HG02943 (cell line): Measurements from ENCODE around the gene LTBP2.
"Not testable (repeated sequence)": the region's sequence is repeated elsewhere in the genome, so short reads cannot be mapped to it uniquely, and the experiment has no call there.

Experiments used
- ATAC-seq: cut with Tn5 transposase; IDR thresholded peaks from one replicate; pipeline ENCODE4 v1.9.1; 2021; ENCODE audit warnings: mild to moderate bottlenecking, low read depth, moderate library complexity; ENCODE audit not compliant: unreplicated experiment

Gene LTBP2

DNA sequence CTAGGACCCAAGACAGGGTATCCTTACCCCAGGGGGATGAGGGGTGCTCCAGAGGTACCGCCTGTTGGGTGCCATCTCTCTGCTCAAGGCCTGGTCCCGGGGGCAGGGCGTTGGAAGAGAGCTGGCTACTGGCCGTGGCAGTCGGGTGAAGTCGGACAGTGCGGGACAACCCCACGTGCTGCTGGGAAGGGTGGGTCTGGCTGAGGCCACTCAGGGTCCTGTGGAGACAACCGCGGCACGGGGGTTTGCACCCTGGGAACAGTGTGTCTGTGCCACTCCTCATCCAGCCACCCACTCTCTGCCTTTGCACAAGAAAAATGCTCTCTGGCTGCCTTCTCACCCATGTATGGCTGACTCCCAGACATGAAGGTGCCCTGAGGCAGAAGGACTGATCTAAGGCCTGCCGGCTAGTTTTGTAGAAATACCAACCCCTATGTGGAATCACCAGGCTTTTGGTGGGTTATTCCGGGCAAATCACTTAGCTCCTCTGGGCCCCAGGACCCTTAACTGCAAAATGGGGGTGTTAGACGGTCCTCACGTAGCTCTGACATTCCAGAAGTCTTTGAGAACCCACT lies 56.5 kb downstream of the LTBP2 start:
- ATAC-seq = no peak

DNA sequence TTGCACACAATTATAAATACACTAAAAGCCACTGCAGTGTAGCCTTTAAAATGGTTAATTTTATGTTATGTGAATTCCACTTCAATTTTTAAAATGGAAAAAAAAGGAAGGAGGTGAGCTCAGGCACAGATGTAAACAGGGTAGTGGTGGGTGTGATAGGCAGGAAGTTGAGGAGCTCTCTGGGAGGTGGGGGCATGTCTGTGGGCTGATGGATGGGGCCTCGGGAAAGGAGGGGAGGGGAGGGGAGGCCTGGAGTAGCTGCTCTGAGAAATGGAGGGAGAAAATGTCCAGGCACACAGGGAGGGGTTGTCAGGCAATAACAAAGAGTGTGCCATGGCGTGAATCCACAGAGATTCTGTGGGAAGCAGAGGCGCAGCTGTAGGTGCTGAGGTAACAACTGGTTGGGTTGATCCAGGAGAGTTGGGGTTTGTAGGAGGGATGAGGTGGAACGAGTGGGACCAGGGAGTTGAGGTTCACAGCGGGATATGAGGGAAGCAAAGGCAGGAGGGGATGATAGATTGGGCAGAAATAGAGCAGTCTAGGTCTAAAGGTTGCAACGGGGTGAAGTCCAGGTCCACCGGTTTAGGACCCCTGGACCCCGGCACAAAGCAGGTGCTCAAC lies 57.2 kb downstream of the LTBP2 start:
- ATAC-seq = no peak

DNA sequence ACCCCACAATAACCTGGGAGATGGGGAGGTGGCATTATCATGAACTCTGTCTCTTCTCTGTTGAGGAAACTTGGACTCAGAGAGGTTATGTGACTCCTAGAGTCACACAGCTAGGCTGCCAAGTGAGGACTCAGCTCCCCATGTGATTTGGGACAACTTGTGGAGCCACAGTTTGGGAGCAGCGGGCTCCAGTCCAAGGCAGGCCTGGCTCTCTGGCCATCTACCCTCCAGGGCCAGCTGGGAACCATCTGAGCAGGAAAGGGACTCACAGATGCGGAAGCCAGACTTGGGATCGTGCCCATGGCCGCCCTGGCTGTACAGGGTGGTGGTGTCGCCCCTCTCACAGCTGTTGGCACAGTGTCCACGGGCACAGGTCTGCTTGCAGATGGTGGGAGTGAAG lies 59.4 kb downstream of the LTBP2 start:
- ATAC-seq = no peak

DNA sequence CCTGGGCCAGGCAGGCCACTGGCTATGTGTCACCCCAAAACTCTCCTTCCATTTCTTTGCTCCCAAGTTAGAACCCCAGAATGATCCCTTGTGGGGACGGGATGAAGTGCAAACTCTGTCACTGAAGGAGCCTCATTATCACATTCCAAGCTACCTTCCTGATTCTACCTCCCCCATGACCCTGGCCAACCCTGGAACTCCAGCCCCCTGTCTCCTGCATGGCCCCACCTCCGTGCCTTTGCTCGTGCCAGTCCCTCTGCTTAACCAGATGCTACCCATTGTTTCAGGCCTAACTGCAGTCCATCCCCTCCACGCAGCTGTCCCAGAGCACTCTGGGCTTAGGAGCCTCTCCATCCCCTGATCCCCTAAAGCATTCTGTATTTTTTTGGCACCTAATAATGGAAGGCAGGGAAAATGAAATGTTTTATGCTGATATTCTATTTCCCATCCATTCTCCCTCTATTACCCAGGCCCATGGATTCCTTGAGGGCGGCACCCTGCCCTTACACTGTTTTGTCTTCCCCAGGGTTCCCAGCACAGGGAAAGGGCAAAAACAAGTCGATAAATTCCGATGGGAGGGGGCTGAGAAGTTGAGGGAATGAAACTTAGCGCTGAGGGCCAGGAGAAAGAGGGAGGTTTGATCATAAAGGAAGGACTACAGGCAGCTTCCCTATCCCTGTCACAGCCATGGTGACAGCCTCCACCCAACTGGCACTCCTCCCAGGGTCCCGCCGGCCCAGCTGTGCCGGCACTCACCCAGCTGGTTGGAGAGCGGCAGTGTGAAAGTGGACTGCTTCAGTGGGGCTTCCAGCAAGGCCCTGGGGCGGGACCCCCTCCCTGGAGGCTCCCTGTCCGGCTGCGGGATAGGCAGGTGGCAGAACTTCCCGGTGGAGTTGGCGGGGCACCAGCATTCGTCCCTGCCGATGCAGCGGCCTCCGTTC lies 60.3 kb downstream of the LTBP2 start:
- no peak for ATAC-seq

DNA sequence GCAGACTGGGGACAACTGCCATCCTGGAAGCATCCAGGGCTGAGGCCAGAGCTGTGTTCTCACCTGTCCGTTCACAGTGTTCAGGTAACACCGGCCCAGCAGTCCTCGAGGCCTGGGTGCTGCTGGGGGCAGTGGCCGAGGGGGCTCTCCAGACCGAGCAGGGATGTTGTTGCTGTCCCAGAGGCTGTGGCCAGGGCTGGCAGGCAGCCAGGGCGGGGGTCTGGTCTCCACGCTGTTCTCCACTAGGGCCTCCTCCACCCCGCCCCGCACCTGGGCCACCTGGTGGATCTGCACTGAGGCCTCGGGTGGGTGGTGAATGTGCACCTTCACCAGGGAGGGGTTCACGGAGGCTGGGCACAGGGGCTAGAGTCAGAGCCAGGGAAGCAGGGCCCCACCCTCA lies 61.0 kb downstream of the LTBP2 start:
- ATAC-seq = no peak

DNA sequence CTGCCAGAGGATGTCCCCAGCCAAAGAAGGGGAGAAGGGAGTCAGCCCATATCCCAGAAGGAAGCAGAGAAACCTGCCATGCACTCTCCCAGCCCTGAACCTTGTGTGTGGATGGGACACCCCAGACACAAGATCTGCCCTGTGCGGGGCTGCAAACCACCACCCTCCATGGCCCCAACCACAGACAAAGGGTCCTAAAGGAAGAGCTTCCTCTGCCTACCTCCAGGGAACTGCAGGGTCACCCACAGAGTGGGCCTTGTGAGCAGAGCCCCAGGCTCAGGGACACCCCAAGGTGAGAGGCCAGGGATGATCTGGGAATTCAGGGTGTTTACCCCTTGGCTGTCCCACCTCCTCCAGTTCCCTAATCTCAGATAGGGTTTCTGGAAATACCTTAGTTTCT lies 62.0 kb downstream of the LTBP2 start:
- ATAC-seq = no peak

DNA sequence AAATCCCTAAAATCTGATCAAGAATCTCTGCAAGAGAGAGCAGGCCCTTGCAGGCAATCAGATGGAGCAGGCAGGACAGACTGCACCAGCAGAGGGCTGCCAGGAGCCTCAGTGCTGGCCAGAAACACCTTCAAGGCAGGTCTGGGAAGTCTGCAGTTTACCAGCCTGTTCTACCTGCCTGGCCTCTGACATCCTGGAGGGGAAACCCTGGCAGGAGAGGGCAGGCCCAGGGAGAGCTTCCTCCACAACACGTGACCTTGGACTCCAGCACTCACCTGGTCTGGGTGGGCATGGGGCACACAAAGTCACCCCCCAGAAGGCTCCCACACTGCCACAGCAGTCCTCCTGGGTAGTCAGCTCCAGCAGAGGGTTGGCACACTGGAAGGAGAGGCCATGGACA lies 62.4 kb downstream of the LTBP2 start:
- no peak for ATAC-seq

DNA sequence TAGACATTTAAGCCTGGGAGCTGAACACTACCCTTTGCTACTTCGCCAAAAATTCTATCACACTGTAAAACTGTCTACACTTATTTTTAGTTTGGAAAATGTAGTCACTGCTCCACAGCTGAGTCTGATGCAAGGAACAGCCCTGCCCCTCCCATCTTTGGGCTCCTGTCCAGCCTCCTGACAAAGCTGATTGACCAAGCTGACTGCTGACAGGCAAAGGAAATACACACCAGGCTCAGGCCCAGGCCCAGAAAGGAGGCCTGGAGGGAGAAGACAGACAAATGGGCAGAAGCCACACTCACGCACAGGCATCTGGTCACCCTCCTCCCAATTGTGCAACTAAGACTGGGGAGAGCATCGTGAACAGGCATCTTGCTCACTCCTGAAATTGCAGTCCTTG lies 63.2 kb downstream of the LTBP2 start:
- ATAC-seq = no peak

DNA sequence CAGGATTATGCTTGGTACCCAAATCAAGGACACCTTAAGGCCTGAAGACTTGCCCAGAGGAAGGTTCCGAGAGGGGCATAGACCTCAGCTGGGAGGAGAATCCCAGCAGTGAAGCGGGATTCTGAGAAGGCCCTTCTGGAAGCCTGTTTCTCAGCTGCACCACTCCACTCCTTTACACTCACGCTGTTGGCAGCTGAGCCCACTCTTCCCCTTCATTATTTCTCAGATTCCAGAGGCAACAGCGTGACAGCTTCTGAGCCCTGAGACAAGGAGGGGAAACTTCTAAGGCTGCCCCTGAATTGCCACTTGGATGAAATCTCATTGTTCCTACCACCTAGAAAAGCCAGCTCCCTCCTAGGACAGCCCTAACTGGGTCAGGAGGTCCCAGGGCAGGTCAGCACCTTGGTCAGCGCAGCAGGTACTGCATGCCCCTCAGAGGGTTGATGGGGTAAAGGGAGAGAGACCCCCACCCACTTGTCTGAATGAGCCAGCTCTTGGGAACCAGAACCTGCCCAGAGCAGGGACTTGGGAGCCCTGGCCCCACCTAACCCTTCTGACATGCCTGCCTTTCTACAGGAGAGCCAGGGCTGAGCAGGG lies 64.6 kb downstream of the LTBP2 start:
- ATAC-seq = no peak

DNA sequence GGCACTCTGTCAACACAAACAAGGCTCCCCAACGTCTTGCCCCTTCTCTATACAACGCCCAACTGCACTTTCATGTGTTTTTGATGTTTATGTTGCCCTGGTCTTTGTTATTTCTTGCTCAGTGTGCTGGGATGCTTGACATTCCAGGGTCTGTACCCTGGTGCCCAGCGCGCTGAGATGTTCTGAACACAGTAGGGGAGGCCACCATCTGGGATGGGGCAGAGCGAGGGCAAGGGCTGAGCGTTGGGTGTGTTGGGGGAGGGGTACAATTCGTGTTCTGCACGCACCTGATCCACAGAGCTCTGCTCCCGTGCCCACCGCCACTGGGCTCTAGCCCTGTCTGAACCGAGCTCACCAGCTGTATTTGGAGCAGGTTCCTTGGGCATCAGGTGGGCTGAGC lies 65.6 kb downstream of the LTBP2 start:
- no peak for ATAC-seq

DNA sequence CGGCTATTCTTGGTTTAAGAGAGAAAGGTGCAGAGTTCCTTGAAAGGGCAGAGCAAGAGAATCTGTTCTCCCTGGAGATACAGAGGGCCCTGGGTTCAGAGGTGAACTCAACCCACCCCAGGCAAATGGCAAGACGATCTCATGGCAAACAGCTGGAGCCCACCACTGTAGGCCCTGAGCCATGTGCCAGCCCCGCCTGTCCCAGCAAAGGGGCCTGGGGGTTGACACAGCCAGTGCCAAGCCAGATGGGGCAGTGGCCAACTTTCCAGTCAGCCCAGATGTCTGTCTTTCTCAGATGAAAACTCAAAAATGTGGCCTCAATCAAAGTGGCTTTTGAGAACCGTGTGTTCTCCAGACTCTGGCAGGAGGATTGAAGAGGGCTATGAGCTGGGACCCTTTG lies 66.7 kb downstream of the LTBP2 start:
- no peak for ATAC-seq

DNA sequence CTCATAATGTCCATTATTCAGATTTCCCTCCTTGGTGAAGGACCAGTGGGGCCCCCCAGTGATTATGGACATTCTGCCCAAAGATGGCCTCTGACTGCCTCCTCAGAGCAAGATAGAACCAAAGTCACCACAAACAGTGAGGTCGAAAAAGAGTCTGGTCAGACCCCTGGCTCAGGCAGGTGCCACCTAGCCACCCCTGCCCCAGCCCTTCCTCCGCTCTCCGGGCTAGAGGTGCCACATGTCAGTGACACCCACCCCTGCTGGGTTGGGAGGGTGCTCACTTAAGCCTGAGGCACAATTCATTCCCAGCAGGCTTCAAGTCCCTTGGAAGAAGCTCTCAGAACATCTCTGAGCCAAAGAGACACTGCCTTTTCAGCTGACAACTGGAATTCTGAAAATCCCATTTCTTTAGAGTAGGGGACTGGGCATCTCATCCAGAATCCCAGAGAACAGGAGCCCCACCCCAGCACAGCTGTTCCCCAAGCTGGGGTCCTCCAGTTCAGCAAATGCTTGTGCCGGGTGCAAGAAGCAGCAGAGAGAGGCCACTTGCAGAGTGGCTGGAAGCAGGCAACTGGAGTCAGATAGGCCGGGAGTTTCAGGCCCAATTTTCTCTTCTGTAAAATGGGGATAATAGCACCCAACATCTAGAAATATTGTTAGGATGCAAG lies 68.1 kb downstream of the LTBP2 start:
- no peak for ATAC-seq

DNA sequence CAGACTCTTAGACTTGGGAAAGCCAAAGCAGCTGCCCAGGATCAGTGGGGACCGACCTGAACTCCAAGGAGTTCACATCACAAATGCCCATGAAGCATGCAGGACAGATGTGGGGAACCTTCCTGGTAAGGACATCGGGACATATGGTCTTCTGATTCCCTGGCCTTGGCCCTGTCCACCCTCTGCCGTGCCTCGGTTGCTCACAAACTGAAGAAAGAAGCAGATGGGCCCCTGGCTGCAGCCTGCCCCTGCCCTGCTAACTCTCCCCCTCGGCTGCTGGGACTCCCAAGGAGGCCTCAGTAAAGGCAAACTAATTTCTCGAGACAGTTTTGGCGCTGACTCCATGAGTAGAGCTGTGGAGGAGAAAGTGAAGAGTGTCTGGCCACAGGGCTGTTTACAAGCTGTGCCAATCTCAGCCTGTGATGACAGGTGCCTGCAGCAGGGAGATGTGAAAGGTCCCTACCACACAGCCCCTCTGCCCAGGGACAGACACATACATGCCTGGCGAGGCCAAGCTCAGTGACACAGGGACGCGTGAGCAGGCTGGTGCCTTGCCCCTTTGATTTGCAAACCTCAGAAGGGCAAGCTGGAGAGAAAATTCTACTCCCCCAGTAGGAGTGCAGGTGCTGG lies 69.9 kb downstream of the LTBP2 start:
- ATAC-seq = no peak

DNA sequence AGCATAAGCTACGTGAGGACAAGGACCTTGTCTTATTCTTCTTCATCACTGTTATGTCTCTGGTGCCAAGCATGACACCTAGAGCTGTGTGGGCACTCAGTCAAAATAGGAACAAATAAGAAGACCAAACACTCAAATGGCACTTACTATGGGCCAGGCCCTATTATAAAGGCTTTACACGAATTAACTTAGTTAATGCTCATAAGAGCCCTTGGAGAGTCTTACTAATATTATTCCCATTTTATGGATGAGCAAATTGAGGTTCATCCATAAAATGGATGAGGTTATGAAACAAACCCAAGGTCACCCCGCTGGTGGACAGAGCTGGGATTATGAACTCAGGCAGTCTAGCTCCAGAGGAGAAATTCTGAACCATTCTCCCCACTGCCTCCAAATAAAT lies 70.8 kb downstream of the LTBP2 start:
- ATAC-seq = no peak

DNA sequence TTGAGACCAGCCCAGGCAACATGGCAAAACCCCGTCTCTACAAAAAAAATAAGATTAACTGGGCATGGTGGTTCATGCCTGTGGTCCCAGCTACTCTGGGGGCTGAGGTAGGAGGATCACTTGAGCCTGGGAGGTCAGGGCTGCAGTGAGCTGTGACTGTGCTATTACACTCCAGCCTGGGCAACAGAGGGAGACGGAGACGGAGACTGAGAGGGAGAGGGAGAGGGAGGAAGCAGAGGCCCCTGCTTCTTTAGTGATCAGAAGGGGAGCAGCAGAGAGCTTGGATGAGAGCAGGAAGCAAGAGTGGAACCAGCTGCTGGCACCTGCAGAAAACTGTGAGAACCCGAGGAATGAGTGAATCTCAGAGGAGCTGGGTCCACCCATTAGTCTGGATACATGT lies 72.5 kb downstream of the LTBP2 start:
- ATAC-seq = no peak

DNA sequence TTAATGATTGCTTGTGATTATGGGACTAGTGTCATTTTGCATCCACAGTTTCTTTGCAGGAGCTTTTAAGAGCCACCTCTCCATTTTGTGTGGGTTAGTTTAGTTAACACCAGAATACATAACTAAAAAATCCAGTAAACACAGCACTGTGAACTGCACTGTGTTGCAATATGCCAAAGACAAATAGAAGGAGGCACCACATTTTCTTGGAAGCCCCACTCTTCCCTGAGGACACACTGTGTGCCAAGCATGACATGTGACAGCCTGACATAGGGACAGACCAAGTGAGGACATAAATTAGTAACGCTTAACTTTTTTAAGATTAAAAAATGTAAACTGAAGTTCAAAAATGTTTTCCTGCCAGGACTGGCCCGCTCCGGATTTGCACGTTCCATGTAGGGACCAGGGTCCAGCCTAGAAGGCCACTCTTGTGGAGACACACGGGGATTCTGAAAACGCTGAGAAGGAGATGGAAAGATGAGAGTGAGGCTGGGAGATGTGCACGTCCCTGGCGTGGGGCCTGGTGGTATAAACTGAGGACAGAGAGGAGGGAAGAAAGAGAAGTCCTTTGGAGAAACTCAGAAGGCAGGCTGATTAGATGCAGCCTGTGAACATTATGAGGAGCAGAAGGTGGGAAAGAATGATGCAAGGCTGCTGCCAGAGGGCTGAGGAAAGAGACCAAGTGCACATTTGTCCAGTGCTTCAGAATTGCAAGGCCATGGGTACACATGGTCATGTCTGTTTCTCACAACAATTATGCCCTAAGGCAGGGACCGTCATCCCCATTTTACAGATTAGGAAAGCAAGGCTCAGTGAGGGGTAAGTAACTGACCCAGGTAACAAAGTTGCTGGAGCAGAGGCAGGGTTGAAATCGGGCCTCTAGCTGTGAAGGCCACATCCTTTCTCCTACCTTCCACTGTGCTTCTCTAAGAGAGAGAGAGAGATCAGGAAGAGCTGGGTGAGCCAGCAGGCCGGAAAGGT lies 73.3 kb downstream of the LTBP2 start:
- no peak for ATAC-seq

DNA sequence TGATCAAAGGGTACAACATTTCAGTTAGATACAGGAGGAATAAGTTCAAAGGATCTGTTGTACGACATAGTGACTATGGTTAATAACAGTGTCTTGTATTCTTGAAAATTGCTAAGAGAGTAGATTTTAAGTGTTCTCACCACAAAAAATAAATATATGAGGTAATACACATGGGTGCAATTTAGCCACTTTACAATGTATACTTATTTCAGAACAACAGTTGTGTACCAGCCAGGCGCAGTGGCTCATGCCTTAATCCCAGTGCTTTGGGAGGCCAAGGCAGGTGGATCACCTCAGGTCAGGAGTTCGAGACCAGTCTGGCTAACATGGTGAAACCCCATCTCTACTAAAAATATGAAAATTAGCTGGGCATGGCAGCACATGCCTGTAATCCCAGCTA lies 75.7 kb downstream of the LTBP2 start:
- ATAC-seq = not testable (repeated sequence)

DNA sequence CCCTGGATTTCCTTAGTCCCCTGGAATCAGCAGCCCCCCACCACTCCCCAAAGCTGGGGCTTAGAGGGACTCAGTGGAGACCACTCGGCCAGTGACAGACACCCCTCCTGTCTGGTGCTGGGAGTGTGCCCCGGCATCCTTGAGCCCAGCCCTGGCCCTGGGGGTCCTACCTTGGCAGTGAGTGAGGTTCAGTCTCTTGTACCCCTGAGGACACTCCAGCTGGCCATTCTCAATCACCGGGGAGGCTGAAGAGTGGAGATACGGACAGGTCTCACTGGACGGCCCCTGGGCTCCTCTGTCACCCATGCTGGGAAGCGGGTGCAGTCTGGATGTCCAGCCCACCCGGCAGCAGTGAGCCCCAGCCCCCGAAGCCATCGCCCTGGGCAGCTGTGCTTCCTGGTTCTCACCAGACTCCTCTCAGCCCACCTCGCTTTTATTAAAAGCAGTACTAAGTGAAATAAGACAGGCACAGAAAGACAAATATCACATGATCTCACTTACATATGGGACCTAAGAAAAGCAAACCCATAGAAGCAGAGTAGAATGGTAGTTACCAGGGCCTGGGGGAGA lies 76.2 kb downstream of the LTBP2 start:
- ATAC-seq = no peak

DNA sequence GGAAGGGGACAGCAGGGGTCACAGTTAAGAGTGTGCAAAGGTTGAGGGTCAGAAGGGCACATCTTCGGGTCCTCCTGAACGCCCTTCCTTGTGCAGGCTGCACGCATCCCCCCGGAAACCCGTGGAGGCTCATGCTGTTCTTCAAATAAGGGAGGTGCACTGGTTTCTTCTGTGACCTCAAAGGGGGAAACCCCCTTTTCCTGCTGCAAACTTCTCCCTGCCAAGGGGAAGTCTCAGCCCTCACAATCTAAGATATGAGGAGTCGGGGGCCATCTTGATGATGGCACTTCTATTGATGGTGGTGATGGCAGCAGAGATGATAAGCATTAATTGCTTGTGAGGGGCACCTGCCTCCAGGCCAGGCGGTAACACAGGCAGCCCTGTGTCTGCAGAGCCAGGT lies 78.5 kb downstream of the LTBP2 start:
- ATAC-seq = no peak
